Measurements from ENCODE around the gene AP1S3.

DNA sequence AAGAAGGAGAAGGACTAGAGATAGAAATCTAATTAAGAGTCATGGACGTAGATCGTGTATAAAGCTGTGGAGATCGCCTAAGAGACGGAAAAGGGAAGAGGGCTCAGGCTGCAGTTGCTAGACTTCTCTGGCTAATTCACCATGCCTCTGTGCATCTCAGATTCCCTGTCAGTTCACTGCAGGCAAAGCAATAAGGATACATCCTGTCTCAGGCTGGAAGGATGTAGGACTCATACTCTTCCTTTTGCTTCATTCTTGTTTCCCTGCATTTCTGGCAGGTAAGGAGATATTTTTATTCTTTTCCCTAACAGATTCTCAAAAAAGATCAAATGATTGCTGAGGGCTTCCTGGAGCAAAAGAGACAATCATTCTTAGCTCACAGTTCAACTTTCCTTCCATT lies 112.5 kb downstream of the AP1S3 start:
- TF ChIP-seq, protein P1, sequence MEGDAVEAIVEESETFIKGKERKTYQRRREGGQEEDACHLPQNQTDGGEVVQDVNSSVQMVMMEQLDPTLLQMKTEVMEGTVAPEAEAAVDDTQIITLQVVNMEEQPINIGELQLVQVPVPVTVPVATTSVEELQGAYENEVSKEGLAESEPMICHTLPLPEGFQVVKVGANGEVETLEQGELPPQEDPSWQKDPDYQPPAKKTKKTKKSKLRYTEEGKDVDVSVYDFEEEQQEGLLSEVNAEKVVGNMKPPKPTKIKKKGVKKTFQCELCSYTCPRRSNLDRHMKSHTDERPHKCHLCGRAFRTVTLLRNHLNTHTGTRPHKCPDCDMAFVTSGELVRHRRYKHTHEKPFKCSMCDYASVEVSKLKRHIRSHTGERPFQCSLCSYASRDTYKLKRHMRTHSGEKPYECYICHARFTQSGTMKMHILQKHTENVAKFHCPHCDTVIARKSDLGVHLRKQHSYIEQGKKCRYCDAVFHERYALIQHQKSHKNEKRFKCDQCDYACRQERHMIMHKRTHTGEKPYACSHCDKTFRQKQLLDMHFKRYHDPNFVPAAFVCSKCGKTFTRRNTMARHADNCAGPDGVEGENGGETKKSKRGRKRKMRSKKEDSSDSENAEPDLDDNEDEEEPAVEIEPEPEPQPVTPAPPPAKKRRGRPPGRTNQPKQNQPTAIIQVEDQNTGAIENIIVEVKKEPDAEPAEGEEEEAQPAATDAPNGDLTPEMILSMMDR (conservative IDR thresholded peaks at IDR 0.05) = no peak
- no peak for TF ChIP-seq EZH2 (IDR thresholded peaks at IDR 0.05; ENCODE audit: low read depth)
